H9 (cell line): Measurements from ENCODE around the gene HYAL4. TPM values are rescaled to one million over a fixed set of nuclear protein-coding genes. Genes with fewer than 3 reads are reported as not detected.
"Not testable (repeated sequence)": the region's sequence is repeated elsewhere in the genome, so short reads cannot be mapped to it uniquely, and the experiment has no call there.

Experiments
- DNase-seq: peaks from one replicate; pipeline ENCODE4 v3.0.0-alpha.2; 2017
- H2AFZ ChIP-seq: one replicate; pipeline ENCODE4 v1.6.1; 2013; ENCODE audit warnings: mild to moderate bottlenecking, low read length, control low read depth, moderate library complexity
- H2AK5ac ChIP-seq: 2 replicates; pipeline ENCODE4 v1.6.1; 2013; ENCODE audit warnings: low read length, control low read depth, mixed read lengths; ENCODE audit not compliant: insufficient read length
- H2BK120ac ChIP-seq: one replicate; pipeline ENCODE4 v1.6.1; 2013; ENCODE audit warnings: low read depth, mild to moderate bottlenecking, low read length, control low read depth, inconsistent platforms; ENCODE audit not compliant: poor library complexity, severe bottlenecking
- H2BK12ac ChIP-seq: 2 replicates; pipeline ENCODE4 v1.6.1; 2013; ENCODE audit warnings: low read length, control low read depth, mixed read lengths, low read depth; ENCODE audit not compliant: insufficient read length
- H2BK15ac ChIP-seq: 2 replicates; pipeline ENCODE4 v1.6.1; 2013; ENCODE audit warnings: low read depth, low read length, control low read depth
- H2BK20ac ChIP-seq: one replicate; pipeline ENCODE4 v1.6.1; 2013; ENCODE audit warnings: low read depth, mild to moderate bottlenecking, low read length, control low read depth, inconsistent platforms; ENCODE audit not compliant: poor library complexity, severe bottlenecking
- H2BK5ac ChIP-seq: 2 replicates; pipeline ENCODE4 v1.6.1; 2013; ENCODE audit warnings: low read length, control low read depth, mixed read lengths; ENCODE audit not compliant: insufficient read length
- H3K14ac ChIP-seq: 2 replicates; pipeline ENCODE4 v1.6.1; 2013; ENCODE audit warnings: low read length, control low read depth; ENCODE audit not compliant: insufficient read depth
- H3K18ac ChIP-seq: 2 replicates; pipeline ENCODE4 v1.6.1; 2013; ENCODE audit warnings: low read depth, mild to moderate bottlenecking, mixed read lengths, low read length, control low read depth; ENCODE audit not compliant: insufficient read length
- H3K23ac ChIP-seq: 2 replicates; pipeline ENCODE4 v1.6.1; 2013; ENCODE audit warnings: low read length, control low read depth, mixed read lengths, low read depth; ENCODE audit not compliant: insufficient read length
- H3K23me2 ChIP-seq: 2 replicates; pipeline ENCODE4 v1.6.1; 2013; ENCODE audit warnings: low read depth, mild to moderate bottlenecking, mixed read lengths, low read length, control low read depth; ENCODE audit not compliant: insufficient read length, poor library complexity, severe bottlenecking
- H3K27ac ChIP-seq: 2 replicates; pipeline ENCODE4 v1.5.1; 2013; ENCODE audit warnings: low read length, control low read depth, mixed read lengths, low read depth; ENCODE audit not compliant: insufficient read length
- H3K27me3 ChIP-seq: 2 replicates; pipeline ENCODE4 v1.6.1; 2013; ENCODE audit warnings: low read length, control low read depth, inconsistent platforms; ENCODE audit not compliant: insufficient read depth
- H3K4ac ChIP-seq: 2 replicates; pipeline ENCODE4 v1.6.1; 2013; ENCODE audit warnings: low read depth, mild to moderate bottlenecking, control low read depth, inconsistent platforms, low read length, moderate library complexity
- H3K4me1 ChIP-seq: 2 replicates; pipeline ENCODE4 v1.6.1; 2013; ENCODE audit warnings: low read length, control low read depth, inconsistent platforms; ENCODE audit not compliant: insufficient read depth
- H3K4me2 ChIP-seq: 2 replicates; pipeline ENCODE4 v1.6.1; 2013; ENCODE audit warnings: low read length, control low read depth, mixed read lengths; ENCODE audit not compliant: insufficient read length, insufficient read depth
- H3K56ac ChIP-seq: 2 replicates; pipeline ENCODE4 v1.6.1; 2013; ENCODE audit warnings: low read depth, mild to moderate bottlenecking, mixed read lengths, low read length, control low read depth; ENCODE audit not compliant: insufficient read length
- H3K79me1 ChIP-seq: 2 replicates; pipeline ENCODE4 v1.6.1; 2013; ENCODE audit warnings: low read depth, mild to moderate bottlenecking, moderate library complexity, low read length, control low read depth, inconsistent platforms; ENCODE audit not compliant: insufficient read depth, poor library complexity, severe bottlenecking
- H3K79me2 ChIP-seq: 2 replicates; pipeline ENCODE4 v1.6.1; 2013; ENCODE audit warnings: low read length, control low read depth, inconsistent platforms; ENCODE audit not compliant: insufficient read depth
- H3K9ac ChIP-seq: 2 replicates; pipeline ENCODE4 v1.6.1; 2013; ENCODE audit warnings: low read length, control low read depth, mixed read lengths; ENCODE audit not compliant: insufficient read length; ENCODE audit errors: extremely low read depth
- H3K9me3 ChIP-seq: one replicate; pipeline ENCODE4 v1.6.1; 2013; ENCODE audit warnings: low read depth, low read length, inconsistent platforms; ENCODE audit not compliant: control insufficient read depth
- H3T11ph ChIP-seq: one replicate; pipeline ENCODE4 v1.6.1; 2013; ENCODE audit warnings: mild to moderate bottlenecking, low read length, control low read depth, inconsistent platforms
- H4K20me1 ChIP-seq: one replicate; pipeline ENCODE4 v1.6.1; 2013; ENCODE audit not compliant: control insufficient read depth, insufficient read length, insufficient read depth
- H4K5ac ChIP-seq: 2 replicates; pipeline ENCODE4 v1.6.1; 2013; ENCODE audit warnings: low read depth, mild to moderate bottlenecking, mixed read lengths, low read length, control low read depth; ENCODE audit not compliant: insufficient read length
- H4K8ac ChIP-seq: replicated peaks from 2 replicates; pipeline ENCODE4 v1.6.1; 2013; ENCODE audit warnings: low read length, control low read depth, mixed read lengths, low read depth; ENCODE audit not compliant: insufficient read length
- H4K91ac ChIP-seq: 2 replicates; pipeline ENCODE4 v1.6.1; 2013; ENCODE audit warnings: low read depth, mild to moderate bottlenecking, moderate library complexity, mixed read lengths, low read length, control low read depth; ENCODE audit not compliant: insufficient read length
- H3K27ac Mint-ChIP-seq, 3 experiments: 2 replicates in 2 of 3; 3 replicates in 1 of 3; pipeline ENCODE4 v1.8.0; 2020 to 2021; ENCODE audit warnings: mixed read lengths in 3 of 3, mild to moderate bottlenecking in 1 of 3, moderate library complexity in 1 of 3
- H3K27me3 Mint-ChIP-seq: 2 replicates; pipeline ENCODE4 v1.8.0; 2021; ENCODE audit warnings: low read depth, mild to moderate bottlenecking, moderate library complexity, mixed read lengths
- H3K36me3 Mint-ChIP-seq, 3 experiments: 2 replicates in 2 of 3; 3 replicates in 1 of 3; pipeline ENCODE4 v1.8.0; 2020 to 2021; ENCODE audit warnings: low read depth in 3 of 3, mixed read lengths in 3 of 3; ENCODE audit not compliant: insufficient read depth in 1 of 3
- H3K4me1 Mint-ChIP-seq, 2 experiments: 2 replicates each; pipeline ENCODE4 v1.8.0; 2020; ENCODE audit warnings: mixed read lengths in 2 of 2
- H3K4me3 Mint-ChIP-seq, 2 experiments: 2 replicates in 1 of 2; 3 replicates in 1 of 2; pipeline ENCODE4 v1.8.0; 2020 to 2021; ENCODE audit warnings: mild to moderate bottlenecking in 2 of 2, mixed read lengths in 2 of 2, moderate library complexity in 1 of 2
- H3K9me3 Mint-ChIP-seq, 2 experiments: 2 replicates in 1 of 2; 3 replicates in 1 of 2; pipeline ENCODE4 v1.8.0; 2020; ENCODE audit warnings: mild to moderate bottlenecking in 2 of 2, mixed read lengths in 2 of 2, moderate library complexity in 1 of 2
- CTCF ChIP-seq: fragments of 200-600 bp; sonication (generic); conservative IDR thresholded peaks from 3 replicates; pipeline ENCODE4 v1.8.0; 2021; ENCODE audit warnings: antibody characterized with exemption, mild to moderate bottlenecking
- WGBS: extraction: QIAGEN DNeasy Blood & Tissue Kit; methylation state at CpG from one replicate; pipeline ENCODE4 v1.1.7; 2013; ENCODE audit warnings: missing lambda C conversion rate, low lambda C conversion rate, mixed read lengths; ENCODE audit not compliant: insufficient read length; ENCODE audit errors: extremely low coverage; 5-methylcytosine and 5-hydroxymethylcytosine counted together
- total RNA-seq: library from RNA; stranded (reverse); gene quantifications from 2 replicates; pipeline ENCODE4 v1.2.1, GENCODE V29; 2021

The HYAL4 gene
- total RNA-seq, 1 experiment from 2014 or later: not detected

GRCh38 chr7:123819001-123819400 lies 26.0 kb upstream of the HYAL4 start:
- H4K5ac ChIP-seq: no peak overlapping the region
- Mint-ChIP-seq H3K4me3 (no peak overlapping the region), H3K27ac (no peak overlapping the region; a peak in 1 of 7 replicates), H3K36me3 (no peaks in the 10 kb centered on the region), H3K27me3 (no peaks in the 10 kb centered on the region), H3K4me1 (no peaks in the 10 kb centered on the region), H3K9me3 (no peaks in the 10 kb centered on the region)
- no peaks in the 10 kb centered on the region for H3K79me1 ChIP-seq
- H3K4me2 ChIP-seq: no peak overlapping the region
- no peak overlapping the region for H2AFZ ChIP-seq
- no peak overlapping the region for H2BK120ac ChIP-seq
- H3K56ac ChIP-seq: no peak overlapping the region
- no peak overlapping the region for H2BK12ac ChIP-seq
- no peak overlapping the region for H3K27ac ChIP-seq
- no peak for DNase-seq
- no CpG with 5 or more reads among the region's 4 CpGs for WGBS
- no peak overlapping the region for H2BK5ac ChIP-seq
- no peak overlapping the region for H3K9ac ChIP-seq
- H4K8ac ChIP-seq: no peak overlapping the region
- H2AK5ac ChIP-seq: no peak overlapping the region
- no peaks in the 10 kb centered on the region for H3K27me3 ChIP-seq
- no peaks in the 10 kb centered on the region for H3K9me3 ChIP-seq
- H2BK20ac ChIP-seq: no peak overlapping the region
- H3K23me2 ChIP-seq: no peaks in the 10 kb centered on the region
- H4K20me1 ChIP-seq: no peaks in the 10 kb centered on the region
- no peak overlapping the region for H3K14ac ChIP-seq
- no peak overlapping the region for H4K91ac ChIP-seq
- no peaks in the 10 kb centered on the region for H3K4me1 ChIP-seq
- H2BK15ac ChIP-seq: no peak overlapping the region
- no peak overlapping the region for H3K18ac ChIP-seq
- no peaks in the 10 kb centered on the region for H3K79me2 ChIP-seq
- no peak overlapping the region for H3K23ac ChIP-seq
- no peak for TF ChIP-seq CTCF
- H3T11ph ChIP-seq: no peak overlapping the region
- no peak overlapping the region for H3K4ac ChIP-seq

- H2BK12ac ChIP-seq, H3K4ac ChIP-seq, H3K56ac ChIP-seq, H4K5ac ChIP-seq, H3K9me3 Mint-ChIP-seq, H3K4me3 Mint-ChIP-seq, H3K9ac ChIP-seq, H4K8ac ChIP-seq, DNase-seq, H4K91ac ChIP-seq, H3K14ac ChIP-seq, H2BK120ac ChIP-seq, H3K27me3 ChIP-seq, H3K27me3 Mint-ChIP-seq, H3K4me1 ChIP-seq, H3K18ac ChIP-seq, H3K79me2 ChIP-seq, H4K20me1 ChIP-seq, H3K79me1 ChIP-seq, H2BK15ac ChIP-seq, H3K27ac Mint-ChIP-seq, H3K27ac ChIP-seq, H3K4me2 ChIP-seq, H3K36me3 Mint-ChIP-seq, H3K9me3 ChIP-seq, H3K23me2 ChIP-seq, H2BK5ac ChIP-seq, H2AK5ac ChIP-seq, H3K4me1 Mint-ChIP-seq, H2AFZ ChIP-seq, H2BK20ac ChIP-seq, H3T11ph ChIP-seq, H3K23ac ChIP-seq: not testable (repeated sequence)
- no CpG with 5 or more reads among the region's 4 CpGs for WGBS
Observed at GRCh38 chr7:123819795-123820194, 25.2 kb upstream of the HYAL4 start.
